Kidney (tissue), 14 donors: ENCODE results near the gene SCRN2. TPM values are rescaled to one million over a fixed set of nuclear protein-coding genes. Genes with fewer than 3 reads are reported as not detected.

Source experiments
- DNase-seq, 5 donors: peaks; one replicate each; pipeline ENCODE4 v3.0.0-alpha.2; 2013 to 2020
- FAIRE-seq: peaks from 2 replicates; lab custom pipeline; 2012; peaks lifted over from hg19 to GRCh38; lab: Jason Lieb, UNC
- H3K27ac ChIP-seq, 2 donors: one replicate each; pipeline ENCODE4 v1.7.0; 2013; ENCODE audit warnings: low read depth in 2 of 2, low read length in 2 of 2, inconsistent platforms in 1 of 2
- H3K27me3 ChIP-seq: one replicate; pipeline ENCODE4 v1.7.1; 2013; ENCODE audit warnings: low read length, inconsistent platforms; ENCODE audit not compliant: control insufficient read depth, insufficient read depth
- H3K36me3 ChIP-seq, 3 donors: one replicate each; pipeline versions ENCODE4 v1.7.0 to v1.7.1; 2013; ENCODE audit warnings: low read length in 3 of 3, control low read depth in 1 of 3, inconsistent platforms in 1 of 3; ENCODE audit not compliant: insufficient read depth in 3 of 3, control insufficient read depth in 2 of 3
- H3K4me1 ChIP-seq, 3 donors: one replicate each; pipeline versions ENCODE4 v1.7.0 to v1.7.1; 2013; ENCODE audit warnings: low read length in 3 of 3, inconsistent platforms in 1 of 3, low read depth in 1 of 3; ENCODE audit not compliant: control insufficient read depth in 2 of 3, insufficient read depth in 2 of 3
- H3K4me3 ChIP-seq, 3 donors: one replicate each; pipeline versions ENCODE4 v1.7.0 to v1.8.1; 2013; ENCODE audit warnings: low read length in 3 of 3, control low read depth in 1 of 3, inconsistent platforms in 1 of 3
- H3K9ac ChIP-seq, 3 donors: one replicate each; pipeline versions ENCODE4 v1.7.0 to v1.7.1; 2013; ENCODE audit warnings: low read length in 3 of 3, control low read depth in 1 of 3, inconsistent platforms in 1 of 3
- H3K9me3 ChIP-seq, 3 donors: one replicate each; pipeline versions ENCODE4 v1.7.0 to v1.7.1; 2013; ENCODE audit warnings: low read length in 3 of 3, control low read depth in 1 of 3, inconsistent platforms in 1 of 3; ENCODE audit not compliant: control insufficient read depth in 2 of 3, insufficient read depth in 1 of 3
- intact Hi-C: fragments of 100-400 bp; cut with DNase I; formaldehyde crosslinking; loops from one replicate; pipeline ENCODE4 v1.11.1; 2022
- polyA plus RNA-seq: library from polyadenylated mRNA; stranded (reverse); fragments of 350-450 nt; fragmentation: Illumina TruSeq; extraction: RNeasy Lipid Tissue Mini Kit (QIAGEN cat#74804); gene quantifications from one replicate; pipeline ENCODE4 v1.2.3, GENCODE V29; 2014; ENCODE audit warnings: low read depth, low replicate concordance; ENCODE audit not compliant: insufficient read depth
- total RNA-seq: library from RNA; stranded (reverse); fragmentation: NEBNext Ultra II Directional; extraction: Animal tissue kit (Norgen Biotek cat#: 25700); gene quantifications from one replicate; pipeline ENCODE4 v1.2.1, GENCODE V29; 2021
- TF ChIP-seq, protein P1 (sequence below): IDR thresholded peaks from 3 replicates; pipeline ENCODE4 v1.5.1; 2012; ENCODE audit warnings: mild to moderate bottlenecking, moderate library complexity, borderline replicate concordance; ENCODE audit not compliant: insufficient read depth; ENCODE audit errors: extremely low read depth
- donor health status: control.
- donor health status: control.
- donor health status: control.
- donor health status: control.
- donor health status: control.
- donor health status: DM: yes; HTN: yes; CAD: no.
- donor health status: Normal renal cell carcinoma (clear cell type).

Gene SCRN2
- total and polyA plus RNA-seq, 2 donors from 2014 or later, result 40.3 to 172 TPM

DNA sequence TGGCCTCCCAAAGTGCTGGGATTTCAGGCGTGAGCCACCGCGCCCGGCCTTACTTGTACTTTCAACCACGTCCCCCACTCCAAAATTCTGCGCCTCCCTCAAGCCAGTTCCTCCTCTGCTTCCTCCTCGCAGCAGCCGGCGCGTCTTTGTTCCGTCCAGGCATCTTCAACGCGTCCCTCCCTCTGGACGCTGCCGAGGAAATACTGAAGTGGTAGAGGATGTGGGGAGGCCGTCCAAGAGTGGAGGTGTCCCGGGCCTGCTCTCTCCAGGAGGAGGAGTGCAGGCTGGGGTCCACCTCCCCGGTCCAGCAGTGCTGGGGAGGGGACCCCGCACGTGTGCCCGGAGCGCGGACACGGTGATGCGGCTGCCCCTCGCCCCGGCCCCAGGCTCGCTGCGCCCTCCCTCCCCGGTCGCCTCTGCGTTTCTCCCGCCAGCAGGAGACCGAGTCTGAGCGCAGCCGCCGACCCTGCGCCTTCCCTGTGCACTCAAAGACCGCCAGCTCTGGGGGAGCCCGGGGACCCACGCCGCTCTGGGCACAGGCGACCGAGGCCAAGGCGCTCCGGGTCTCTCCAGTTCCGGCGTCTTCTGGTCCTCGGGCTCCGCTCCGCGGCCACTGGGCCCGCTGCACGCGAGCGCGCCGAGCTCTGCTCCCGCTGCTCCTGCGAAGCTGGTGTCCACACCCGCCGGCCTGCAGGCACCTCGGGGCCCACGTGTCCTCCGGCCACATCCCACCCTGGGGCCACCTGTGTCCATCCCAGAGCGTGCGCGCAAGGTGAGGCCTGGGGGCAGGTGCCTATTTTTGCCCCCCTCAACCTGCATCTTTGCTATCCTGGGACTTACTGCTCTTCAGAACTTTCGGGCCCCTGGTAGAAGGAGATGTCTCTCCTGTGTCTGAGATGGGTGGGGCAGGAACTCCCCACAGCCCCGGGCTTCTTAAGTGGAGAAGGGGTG is 51.2 kb downstream of the SCRN2 start:
- TF ChIP-seq, protein P1, sequence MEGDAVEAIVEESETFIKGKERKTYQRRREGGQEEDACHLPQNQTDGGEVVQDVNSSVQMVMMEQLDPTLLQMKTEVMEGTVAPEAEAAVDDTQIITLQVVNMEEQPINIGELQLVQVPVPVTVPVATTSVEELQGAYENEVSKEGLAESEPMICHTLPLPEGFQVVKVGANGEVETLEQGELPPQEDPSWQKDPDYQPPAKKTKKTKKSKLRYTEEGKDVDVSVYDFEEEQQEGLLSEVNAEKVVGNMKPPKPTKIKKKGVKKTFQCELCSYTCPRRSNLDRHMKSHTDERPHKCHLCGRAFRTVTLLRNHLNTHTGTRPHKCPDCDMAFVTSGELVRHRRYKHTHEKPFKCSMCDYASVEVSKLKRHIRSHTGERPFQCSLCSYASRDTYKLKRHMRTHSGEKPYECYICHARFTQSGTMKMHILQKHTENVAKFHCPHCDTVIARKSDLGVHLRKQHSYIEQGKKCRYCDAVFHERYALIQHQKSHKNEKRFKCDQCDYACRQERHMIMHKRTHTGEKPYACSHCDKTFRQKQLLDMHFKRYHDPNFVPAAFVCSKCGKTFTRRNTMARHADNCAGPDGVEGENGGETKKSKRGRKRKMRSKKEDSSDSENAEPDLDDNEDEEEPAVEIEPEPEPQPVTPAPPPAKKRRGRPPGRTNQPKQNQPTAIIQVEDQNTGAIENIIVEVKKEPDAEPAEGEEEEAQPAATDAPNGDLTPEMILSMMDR, result peak; percentile 41
- Histone ChIP-seq H3K27ac (no peak overlapping the region), H3K4me3 (no peak overlapping the region), H3K4me1 (no peaks in the 10 kb centered on the region), H3K27me3 (peaks cover 20% of the 10 kb centered on the region), H3K36me3 (no peaks in the 10 kb centered on the region), H3K9me3 (no peaks in the 10 kb centered on the region), H3K9ac (no peak overlapping the region)
- DNase-seq (peak in 4 of 5 donors; percentile 44 to 86 (median 56)), FAIRE-seq (no peak)
- intact Hi-C loops, result no loop called here

Other genes starting within 250 kb of the SCRN2 start
- 220 TPM for gene KPNB1, start 191.4 kb downstream of the SCRN2 start, total RNA-seq
- gene KPNB1, start 191.4 kb downstream of the SCRN2 start, polyA plus RNA-seq, result 49.1 TPM
- gene TBKBP1, start 147.1 kb downstream of the SCRN2 start, total RNA-seq, result 10.1 TPM
- gene TBKBP1, start 147.1 kb downstream of the SCRN2 start, polyA plus RNA-seq, result 11.2 TPM
- 1.9 TPM for gene TBX21, start 108.0 kb downstream of the SCRN2 start, total RNA-seq
- gene TBX21, start 108.0 kb downstream of the SCRN2 start, polyA plus RNA-seq, result 0.24 TPM
- 21.2 TPM for gene OSBPL7, start 19.5 kb downstream of the SCRN2 start, total RNA-seq
- gene OSBPL7, start 19.5 kb downstream of the SCRN2 start, polyA plus RNA-seq, result 5.3 TPM
- 38.3 TPM for gene MRPL10, start 9.7 kb downstream of the SCRN2 start, total RNA-seq
- 52.2 TPM for gene MRPL10, start 9.7 kb downstream of the SCRN2 start, polyA plus RNA-seq
- 0.91 TPM for gene LRRC46, start 9.6 kb downstream of the SCRN2 start, total RNA-seq
- gene LRRC46, start 9.6 kb downstream of the SCRN2 start, polyA plus RNA-seq, result 1.5 TPM
- gene SP6, start 9.9 kb upstream of the SCRN2 start, total RNA-seq, result 2.0 TPM
- gene SP6, start 9.9 kb upstream of the SCRN2 start, polyA plus RNA-seq, result 0.86 TPM
- 23.6 TPM for gene SP2, start 55.0 kb upstream of the SCRN2 start, total RNA-seq
- 9.0 TPM for gene SP2, start 55.0 kb upstream of the SCRN2 start, polyA plus RNA-seq
- 45.1 TPM for gene PNPO, start 100.3 kb upstream of the SCRN2 start, total RNA-seq
- gene PNPO, start 100.3 kb upstream of the SCRN2 start, polyA plus RNA-seq, result 55.8 TPM
- 105 TPM for gene PRR15L, start 116.6 kb upstream of the SCRN2 start, total RNA-seq
- 64.5 TPM for gene PRR15L, start 116.6 kb upstream of the SCRN2 start, polyA plus RNA-seq
- gene CDK5RAP3, start 129.8 kb upstream of the SCRN2 start, total RNA-seq, result 208 TPM
- gene CDK5RAP3, start 129.8 kb upstream of the SCRN2 start, polyA plus RNA-seq, result 140 TPM
- gene COPZ2, start 196.5 kb upstream of the SCRN2 start, total RNA-seq, result 24.9 TPM
- gene COPZ2, start 196.5 kb upstream of the SCRN2 start, polyA plus RNA-seq, result 38.2 TPM
- gene NFE2L1, start 207.1 kb upstream of the SCRN2 start, total RNA-seq, result 254 TPM
- gene NFE2L1, start 207.1 kb upstream of the SCRN2 start, polyA plus RNA-seq, result 146 TPM